Suprapubic skin (tissue), 4 donors: Measurements from ENCODE around the gene S100A14.
"Not testable (repeated sequence)": the region's sequence is repeated elsewhere in the genome, so short reads cannot be mapped to it uniquely, and the experiment has no call there.

Source experiments
- EP300 ChIP-seq: sonication (generic); formaldehyde crosslinking; IDR thresholded peaks from one replicate; pipeline ENCODE4 v1.6.1; 2017; ENCODE audit warnings: antibody characterized with exemption
- POLR2AphosphoS5 ChIP-seq, 3 donors: sonication (generic); formaldehyde crosslinking; IDR thresholded peaks; one replicate each; pipeline ENCODE4 v1.6.1; 2017; ENCODE audit warnings: antibody characterized with exemption in 3 of 3
- TF ChIP-seq, protein P1 (sequence below), 2 donors: fragments of 200-600 bp in 1 of 2; fragments of 450-650 bp in 1 of 2; sonication (generic) in 1 of 2; IDR thresholded peaks; one replicate each; pipeline ENCODE4 v1.5.1; 2016 to 2019; ENCODE audit warnings: antibody characterized with exemption in 2 of 2, mild to moderate bottlenecking in 1 of 2, moderate library complexity in 1 of 2

DNA sequence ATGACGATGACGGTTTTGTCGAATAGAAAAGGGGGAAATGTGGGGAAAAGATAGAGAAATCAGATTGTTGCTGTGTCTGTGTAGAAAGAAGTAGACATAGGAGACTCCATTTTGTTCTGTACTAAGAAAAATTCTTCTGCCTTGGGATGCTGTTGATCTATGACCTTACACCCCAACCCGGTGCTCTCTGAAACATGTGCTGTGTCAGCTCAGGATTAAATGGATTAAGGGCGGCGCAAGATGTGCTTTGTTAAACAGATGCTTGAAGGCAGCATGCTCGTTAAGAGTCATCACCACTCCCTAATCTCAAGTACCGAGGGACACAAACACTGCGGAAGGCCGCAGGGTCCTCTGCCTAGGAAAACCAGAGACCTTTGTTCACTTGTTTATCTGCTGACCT lies 40.6 kb downstream of the S100A14 start:
- TF ChIP-seq, protein P1, sequence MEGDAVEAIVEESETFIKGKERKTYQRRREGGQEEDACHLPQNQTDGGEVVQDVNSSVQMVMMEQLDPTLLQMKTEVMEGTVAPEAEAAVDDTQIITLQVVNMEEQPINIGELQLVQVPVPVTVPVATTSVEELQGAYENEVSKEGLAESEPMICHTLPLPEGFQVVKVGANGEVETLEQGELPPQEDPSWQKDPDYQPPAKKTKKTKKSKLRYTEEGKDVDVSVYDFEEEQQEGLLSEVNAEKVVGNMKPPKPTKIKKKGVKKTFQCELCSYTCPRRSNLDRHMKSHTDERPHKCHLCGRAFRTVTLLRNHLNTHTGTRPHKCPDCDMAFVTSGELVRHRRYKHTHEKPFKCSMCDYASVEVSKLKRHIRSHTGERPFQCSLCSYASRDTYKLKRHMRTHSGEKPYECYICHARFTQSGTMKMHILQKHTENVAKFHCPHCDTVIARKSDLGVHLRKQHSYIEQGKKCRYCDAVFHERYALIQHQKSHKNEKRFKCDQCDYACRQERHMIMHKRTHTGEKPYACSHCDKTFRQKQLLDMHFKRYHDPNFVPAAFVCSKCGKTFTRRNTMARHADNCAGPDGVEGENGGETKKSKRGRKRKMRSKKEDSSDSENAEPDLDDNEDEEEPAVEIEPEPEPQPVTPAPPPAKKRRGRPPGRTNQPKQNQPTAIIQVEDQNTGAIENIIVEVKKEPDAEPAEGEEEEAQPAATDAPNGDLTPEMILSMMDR (IDR thresholded peaks at IDR 0.05), result not testable (repeated sequence)
- not testable (repeated sequence) for TF ChIP-seq POLR2AphosphoS5 (IDR thresholded peaks at IDR 0.05); EP300
